NCI-H2081 treated with DMSO at 0.1 percent for 48 hours (cell line): ENCODE results near the gene NODAL.

Experiments
- DNase-seq: peaks from one replicate; lab custom pipeline; 2025; lab: John Stamatoyannopoulos, UW

Gene NODAL

DNA sequence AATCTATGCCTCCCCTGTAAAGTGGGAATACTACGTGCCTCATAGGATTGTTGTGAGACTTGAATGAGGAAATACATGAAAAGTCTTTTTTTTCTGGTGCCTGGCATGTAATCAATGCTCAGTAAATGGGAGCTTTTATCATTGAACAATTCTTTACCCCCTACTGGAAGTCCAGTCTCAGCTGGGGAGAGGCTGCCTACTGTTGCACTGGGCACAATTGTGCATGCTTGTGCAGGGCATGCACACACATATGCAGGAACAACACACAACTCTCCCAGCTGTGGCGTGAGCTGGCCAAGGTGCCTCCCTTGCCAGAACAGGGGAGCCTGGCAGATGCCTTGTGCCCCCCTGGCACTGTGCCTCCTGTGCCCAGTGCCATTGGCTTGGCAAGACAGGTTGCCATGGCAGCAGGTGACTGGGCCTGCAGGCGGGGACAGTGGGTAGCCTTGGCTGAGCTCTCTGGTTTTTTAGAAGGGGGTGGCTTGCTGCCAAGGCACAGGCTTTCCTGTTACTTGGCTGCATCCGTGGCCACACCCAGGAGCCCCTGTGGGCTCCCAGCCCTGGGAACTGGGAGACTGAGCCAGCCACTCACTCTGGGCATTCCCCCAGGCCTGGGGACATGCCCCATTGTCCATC lies 21.0 kb upstream of the NODAL start:
- peak; percentile 52 for DNase-seq

DNA sequence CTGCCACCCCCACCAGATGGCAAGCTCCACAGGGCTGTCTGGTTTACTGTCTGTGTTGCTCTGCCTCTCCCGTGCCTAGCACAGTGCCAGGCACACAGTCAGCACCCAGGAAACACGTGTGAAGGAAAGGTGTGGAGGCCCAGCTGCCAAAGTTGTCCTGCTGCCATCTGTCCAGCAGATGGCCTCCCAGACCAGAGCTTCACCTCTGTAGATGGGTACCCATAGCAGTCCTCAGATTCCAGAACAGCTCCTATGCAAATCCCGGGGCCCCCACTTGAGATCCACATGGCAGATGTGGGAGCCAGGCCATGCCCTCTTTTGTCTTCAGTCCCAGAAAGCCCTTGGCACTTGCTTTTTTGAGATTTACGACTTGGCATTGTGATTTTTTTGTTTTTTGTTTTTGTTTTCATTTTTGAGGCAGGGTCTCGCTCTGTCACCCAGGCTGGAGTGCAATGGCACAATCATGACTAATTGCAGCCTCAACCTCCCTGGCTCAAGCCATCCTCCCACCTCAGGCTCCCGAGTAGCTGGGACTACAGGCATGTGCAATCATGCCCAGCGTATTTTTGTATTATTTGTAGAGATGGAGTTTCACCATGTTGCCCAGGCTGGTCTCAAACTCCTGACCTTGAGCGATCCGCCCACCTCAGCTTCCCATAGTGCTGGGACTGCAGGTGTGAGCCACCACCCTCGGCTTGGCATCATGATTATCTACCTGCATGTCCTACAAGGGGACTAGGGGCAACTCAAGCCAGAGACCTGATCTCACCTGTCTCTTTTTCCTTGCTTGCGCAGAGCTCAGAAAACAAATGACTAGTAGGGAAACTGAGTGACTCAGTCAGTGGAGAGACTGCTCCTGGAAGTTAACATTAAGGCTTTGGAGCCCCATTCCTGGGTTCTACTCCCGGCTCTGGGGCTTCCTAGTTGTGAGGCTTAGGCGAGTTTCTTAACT lies 20.2 kb upstream of the NODAL start:
- DNase-seq, result no peak

DNA sequence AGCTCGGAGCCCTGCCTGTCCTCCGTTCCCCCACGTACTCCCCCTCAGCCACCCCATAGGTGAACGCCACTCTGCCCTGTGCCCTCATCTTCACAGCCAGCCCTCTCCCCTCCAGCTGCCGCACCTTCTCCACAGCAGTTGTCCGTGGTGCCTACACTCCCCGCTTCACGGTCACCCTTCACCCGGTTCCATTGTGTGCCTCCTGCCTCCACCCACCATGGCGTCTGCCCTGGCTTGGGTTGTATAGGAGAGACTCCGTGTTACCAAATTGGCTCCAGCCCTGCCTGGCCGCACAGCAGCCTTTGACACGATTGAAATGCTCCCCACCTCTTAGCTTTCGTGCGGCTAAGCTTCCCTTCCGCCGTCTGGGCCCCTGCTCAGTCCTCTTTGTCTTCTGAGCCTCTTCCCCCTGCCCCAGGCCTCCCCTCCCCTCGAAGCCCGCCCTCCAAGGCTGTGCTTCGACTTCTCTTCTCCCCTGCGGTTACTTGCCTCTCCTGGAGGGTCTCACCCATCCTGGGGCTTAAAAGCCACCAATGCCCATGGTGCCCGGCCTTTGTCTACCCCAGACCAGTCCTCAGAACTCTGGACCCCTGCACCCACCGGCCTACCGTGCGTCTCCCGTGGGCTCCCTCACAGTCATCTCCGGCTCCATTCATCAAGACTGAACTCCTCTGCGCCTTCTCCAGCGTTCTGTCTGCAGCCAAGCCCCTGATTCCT lies 18.5 kb upstream of the NODAL start:
- no peak for DNase-seq

DNA sequence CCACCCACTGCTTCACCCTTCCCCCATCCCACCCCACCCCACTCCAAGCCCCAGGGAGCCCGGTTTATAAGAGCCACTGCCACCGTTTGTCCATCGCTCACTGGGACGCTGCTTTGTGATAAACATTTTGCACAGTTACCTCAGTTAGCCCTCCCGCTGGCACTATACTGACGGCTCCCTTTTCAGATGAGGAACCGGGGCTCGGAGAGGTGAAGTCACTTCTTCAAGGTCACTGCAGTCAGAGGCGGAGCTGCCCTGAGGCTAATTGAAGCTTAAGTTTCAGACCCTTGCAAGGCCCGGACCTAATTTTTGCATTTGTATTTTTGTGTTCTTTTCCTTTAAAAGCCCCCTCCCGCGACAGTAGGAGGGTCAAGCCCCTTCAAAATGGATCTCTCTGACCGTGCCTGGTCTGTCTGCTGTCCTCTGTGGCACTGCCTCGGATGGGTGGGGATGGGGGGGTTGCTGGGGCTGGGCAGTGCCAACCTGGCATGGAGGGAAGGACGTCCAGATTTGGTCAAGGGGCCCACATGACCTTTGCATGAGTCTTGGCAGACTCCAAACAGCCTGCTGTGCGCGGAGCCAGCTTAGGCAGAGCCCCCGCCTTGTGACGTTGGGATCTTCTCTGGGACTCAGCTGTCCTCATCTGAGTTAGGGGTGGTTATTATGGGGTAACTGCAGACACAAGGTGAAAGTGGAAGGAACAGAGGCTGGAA lies 17.7 kb upstream of the NODAL start:
- no peak for DNase-seq

DNA sequence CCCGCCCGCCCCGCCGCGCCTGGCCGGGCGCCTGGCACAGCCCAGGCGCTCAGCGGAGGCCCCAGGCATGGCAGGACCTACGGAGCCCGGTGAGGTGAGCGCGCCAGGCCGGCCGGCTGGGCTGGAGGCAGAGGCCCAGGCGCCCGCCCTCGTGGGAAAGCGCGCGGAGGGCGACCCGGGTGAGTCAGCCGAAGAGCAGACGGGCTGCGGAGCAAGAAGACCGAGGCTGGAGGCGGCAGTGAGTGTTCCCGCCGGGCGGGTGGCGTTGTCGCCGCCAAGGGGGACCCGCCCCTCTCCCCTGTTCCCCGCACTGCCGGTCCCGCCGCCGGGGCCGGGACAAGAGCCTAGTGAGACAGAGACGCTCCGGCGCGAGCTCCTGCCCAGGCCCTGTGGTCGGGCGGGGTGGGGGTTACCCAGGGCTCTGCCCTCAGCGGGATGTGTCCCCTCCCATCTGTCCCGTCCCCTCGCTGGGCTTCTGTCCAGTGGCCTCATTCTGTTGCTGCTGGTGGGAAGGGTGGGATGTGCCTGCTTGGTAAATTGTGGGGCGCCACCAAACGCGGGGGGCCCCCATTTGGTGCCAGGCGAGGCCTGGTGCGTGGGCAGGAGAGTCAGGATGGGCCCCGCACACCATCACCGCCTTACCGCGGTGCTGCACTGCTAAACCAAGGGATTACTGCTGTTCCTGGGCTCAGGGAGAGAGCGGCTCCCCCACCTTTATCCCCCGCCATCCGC lies 17.0 kb upstream of the NODAL start:
- no peak for DNase-seq

DNA sequence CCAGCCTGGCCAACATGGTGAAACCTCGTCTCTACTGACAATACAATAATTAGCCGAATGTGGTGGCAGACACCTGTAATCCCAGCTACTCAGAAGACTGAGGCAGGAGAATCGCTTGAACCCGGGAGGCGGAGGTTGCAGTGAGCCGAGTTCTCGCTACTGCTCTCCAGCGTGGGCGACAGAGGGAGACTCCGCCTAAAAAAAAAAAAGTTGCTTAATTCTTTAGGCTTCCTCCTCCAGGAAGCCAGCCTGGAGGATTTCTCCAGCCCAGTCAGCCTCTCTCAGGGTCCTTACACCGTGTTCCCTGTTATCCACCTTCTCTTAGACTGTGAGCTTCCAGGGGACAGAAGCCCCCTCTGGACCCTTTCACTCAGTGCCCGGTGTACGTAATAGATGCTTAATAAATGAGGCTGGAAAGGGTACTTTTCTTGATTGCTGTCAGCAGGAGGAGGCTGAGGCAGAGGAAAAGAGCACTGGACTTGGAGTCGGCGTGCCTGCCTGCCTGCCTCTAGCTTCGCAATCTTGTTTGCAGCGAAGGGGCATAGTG lies 16.4 kb upstream of the NODAL start:
- no peak for DNase-seq

DNA sequence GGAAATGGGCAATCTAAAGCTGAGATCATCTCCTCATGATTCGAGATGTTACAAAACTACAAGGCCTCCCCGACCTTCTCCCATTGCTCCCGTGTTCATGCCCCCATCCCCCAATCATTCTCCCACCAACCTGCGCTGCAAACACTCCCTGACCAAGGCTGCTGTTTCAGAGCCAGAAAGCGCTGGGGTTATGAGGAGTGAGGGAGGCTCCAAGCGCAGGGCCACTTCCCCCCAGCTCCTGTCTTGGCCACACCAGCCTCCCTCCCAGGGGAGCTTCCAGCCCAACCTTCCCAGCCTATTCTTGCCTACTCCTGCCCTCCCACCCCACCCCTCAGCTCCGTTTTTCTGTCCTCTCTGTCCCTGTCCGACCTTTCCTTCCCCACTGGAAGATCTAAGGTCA lies 14.7 kb upstream of the NODAL start:
- DNase-seq, result no peak

DNA sequence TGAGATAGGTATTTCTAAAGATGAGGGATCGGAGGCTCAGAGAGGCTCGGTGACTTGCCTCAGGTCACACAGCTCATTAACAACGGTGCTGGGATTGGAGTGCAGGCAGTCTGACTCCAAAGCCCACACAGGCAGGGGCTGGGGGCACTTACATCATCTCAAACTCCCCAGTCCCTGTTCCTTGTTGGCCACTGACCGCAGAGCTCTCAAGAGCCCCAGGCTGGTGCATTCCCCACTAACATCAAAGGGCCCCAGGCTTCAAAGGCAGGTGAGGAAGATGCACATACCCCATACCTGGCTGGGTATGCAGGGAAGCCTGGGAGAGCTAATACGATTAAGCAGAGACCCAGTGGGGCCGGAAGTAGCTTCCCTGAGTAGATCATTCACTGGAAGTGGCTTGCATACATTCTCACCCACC lies 13.7 kb upstream of the NODAL start:
- no peak for DNase-seq

DNA sequence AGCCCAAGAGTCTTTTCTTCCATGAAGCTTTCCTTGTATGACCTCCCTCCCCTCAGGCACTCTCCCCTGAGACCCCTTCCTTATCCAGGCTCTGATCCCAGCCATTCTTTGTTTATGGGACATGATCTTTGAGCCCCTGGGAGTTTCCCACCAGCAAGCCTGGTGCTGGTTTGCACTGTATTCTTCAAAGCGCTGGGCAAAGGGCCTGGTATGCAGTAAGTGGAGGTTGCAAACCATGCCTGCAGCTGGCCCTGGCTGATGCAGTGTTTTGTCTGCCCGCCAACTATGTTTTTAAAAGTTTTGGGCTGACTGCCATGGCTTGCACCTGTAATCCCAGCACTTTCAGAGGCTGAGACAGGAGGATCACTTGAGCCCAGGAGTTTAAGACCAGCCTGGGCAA lies 6.8 kb upstream of the NODAL start:
- no peak for DNase-seq

DNA sequence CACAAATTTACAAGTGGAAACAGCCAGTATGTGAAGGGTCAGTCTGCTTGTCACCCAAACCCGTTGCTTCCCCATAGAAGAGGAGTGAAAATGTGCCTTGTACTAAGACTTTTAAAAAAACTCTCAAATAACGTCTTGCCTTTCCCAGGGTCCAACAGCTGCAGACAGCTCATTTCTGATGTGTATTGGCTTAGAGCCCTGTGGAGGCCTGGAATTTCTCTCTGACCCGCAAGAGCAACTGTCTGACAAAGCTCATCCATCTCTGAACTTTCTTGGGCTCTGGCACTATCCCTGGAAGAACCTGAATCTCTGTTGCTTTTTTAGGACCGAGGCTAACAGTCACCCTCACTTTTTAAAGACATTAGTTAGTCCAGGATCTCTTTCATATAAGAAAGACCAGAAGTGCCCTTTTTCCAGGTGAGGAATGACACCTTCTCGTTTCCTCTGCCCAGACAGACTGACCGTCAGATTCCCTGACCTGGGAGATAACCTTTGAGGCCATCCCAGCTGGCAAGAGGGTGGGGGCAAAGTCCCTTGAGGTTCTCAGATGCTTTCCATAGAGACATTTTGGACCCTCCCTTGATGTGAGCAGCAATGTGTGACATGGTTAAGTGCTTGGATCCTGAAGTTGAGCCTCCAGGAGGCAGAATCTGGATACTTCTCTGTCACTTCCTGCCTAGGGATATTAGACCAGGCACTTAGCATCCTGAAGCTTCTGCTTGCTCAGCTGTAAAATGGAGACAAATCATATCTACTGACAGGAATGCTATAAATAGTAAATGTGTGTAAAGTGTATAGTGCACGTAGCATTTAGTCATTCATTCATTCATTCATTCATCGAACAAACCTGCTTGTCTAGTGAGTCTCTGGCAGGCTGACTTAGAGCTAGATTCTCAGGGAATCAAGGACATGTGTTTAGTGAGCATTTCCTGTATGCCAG lies 4.5 kb upstream of the NODAL start:
- DNase-seq, result no peak

DNA sequence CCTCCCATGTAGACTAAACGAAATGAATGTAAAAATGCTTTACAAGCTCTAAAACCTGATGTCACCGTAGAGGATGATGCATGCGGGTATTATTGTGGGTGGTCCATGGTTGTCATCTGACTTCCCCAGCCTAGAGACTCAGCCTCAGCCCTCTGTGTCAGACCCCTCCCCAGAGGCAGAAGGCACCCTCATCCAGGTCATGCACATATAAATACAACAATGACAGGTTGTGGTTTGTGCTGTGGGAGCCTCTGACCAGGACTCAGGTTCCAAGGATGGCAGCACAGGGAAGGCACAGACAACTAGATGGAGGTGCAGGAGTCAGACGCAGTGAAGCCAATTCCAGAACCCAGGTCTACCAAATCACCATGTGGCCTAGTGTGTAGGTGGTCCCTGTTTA lies 3.3 kb upstream of the NODAL start:
- DNase-seq, result no peak

DNA sequence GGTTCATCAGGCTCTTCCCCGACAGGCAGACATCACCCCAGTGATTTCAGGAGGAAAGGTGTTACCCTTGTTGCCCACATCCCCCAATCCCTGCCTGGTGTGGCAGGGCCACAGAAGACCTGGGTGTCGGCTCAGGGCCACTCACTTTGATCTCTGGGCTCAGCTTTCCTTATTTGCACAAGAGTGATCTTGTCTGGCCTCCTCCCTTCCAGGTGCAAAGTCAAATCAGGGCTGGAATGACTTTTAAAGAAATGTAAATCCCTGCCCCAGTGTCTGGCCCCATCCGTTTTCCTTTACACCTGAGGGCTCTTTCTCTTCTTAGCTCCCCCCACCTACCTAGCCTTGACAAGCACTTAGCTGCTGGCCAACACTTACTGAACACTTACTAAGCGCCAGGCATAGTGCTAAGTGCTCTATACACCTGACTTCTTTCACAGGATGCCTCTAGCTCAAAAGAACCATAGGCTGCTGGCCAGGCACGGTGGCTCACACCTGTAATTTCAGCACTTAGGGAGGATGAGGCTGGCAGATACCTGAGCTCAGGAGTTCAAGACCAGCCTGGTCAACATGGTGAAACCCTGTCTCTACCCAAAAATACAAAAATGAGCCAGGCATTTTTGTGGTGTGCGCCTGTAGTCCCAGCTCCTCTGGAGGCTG lies 979 bp upstream of the NODAL start:
- no peak for DNase-seq

DNA sequence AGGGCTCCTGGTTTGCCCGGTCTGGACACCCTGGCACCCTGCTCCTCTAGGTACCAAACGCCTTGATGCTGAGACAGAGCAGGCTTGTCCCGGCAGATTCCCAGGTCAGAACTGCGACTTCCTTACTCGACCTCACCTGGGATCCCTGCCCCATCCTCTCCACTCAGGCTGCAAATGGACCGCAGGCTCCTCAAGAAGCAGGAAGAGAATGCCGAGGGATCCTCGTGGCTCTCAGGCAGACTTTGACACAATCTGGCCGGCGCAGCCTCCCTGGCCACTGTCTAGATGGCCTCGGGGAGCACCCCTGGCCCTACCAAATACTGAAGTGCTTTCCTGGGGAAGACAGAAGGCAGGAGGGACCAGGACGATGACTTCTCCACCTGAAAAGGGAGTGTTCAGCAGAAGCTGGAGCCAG lies 421 bp upstream of the NODAL start:
- no peak for DNase-seq

DNA sequence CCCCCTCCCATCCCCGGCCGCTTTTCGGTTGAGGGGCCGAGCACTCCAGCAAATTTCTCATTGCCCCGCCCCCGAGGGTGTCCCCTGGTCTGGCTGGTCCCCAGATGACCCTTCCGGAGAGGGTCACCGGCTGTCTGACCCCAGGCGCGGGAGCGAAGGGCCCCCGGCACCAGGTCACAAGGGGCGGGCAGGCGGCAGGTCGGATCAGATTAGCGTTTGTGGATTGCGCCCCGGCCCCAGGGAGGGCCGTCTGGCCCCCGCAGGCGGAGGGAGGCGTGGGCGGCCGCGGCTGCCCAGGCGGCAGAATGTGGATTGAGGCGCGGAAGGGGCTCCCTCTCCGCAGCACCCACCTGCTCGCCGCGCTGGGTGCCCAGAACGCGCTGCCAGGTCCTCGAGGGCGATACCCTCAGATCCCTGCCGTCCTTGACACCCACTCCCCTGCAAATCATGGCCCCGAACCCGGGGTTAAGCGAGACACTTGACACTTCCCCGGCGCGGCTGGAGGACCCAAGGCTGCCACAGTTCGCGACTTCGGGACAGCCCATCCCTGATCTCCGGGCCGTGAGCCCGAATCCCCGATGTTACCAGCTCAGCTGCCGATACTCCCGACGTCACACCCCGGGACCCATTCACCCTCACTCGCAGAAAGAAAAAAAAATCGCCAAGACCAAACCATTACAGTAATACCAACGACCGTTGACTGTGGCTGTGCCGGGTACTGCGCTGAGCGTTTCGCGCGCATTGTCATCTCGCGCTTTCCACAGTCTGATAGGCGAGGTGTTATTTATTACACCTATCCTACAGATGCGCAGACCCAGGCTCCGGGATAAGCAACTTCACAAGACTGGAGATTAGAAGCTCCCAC lies 953 bp downstream of the NODAL start:
- DNase-seq, result no peak

DNA sequence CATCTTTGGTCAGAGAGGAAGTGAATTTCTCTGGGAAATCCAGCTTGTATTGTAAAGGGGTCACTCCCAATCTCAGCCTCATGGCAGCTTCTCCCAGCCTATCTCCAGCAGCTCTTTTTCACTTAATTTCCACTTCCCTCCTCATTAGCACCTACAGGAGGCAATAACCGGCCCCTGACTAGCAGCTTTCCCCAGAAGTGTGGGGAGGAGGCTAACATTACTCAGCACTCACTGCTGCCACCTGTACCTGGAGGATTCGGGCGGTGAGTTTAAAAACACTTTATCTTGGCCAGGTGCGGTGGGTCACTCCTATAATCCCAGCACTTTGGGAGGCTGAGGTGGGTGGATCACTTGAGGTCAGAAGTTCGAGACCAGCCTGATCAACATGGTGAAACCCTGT lies 3.8 kb downstream of the NODAL start:
- DNase-seq, result no peak

DNA sequence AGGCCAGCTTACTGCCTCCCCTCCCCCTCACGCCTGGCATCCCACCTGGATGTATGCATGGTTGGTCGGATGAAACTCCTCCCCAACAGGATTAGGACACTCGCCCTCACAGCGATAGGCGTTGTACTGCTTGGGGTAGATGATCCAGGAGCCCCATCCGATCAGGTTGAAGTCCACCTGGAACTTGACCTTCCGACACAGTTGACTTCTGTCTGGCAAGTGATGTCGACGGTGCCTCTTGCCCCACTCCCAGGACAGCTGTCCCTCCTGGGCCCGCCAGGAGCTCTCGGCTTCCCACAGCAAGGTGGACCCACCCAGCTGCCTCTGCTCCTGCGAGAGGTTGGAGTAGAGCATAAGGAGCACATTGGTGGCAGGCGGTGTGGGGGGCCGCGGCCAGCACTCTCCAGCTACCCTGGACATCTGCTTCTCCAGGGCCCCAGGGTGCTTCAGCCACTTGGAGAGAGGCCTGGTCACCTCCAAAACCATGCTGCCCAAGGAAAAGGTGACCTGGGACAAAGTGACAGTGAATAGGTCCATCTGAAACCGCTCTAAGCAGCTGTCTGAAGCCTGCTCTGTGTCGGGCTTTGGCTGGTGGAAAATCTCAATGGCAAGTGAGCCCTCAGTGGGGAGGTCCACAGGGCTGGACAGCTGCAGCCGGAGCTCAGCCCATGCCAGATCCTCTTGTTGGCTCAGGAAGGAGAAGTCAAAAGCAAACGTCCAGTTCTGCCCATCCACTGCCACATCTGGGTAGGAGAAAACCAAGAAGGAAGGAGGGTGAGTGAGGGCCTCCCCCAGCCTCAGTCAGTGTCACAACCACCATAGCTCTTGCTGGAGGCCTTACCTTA lies 6.0 kb downstream of the NODAL start:
- no peak for DNase-seq

DNA sequence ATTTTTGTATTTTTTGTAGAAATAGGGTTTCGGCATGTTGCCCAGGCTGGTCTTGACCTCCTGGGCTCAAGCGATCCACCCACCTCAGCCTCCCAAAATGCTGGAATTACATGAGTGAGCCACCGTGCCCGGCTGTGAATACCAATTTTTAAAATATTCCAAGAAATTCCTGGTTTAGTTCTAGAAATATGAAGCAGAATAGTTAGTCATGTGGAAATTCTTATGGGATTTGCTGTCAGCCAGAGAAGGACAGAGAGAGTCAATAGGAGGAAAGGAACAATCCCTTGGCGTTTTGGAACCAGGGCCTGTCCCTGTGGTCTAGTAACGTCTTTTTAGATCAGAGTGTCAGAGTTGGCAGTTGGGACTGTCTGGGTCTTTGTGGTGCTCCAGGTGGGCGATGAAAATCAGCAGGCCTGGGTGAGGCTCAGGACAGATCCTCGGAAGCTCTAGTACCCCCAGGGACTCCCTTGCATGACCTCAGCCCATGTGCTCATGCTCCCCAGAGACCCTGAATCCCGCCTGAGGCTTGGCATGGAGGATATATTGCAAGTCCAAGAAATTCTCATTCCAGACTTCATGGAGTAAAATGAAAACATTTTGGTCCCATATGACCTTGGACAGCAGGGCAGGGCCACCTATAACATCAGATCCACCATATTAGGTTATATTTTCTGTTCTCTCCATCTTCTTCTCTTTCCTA lies 7.8 kb downstream of the NODAL start:
- no peak for DNase-seq
